ENCODE results near the gene CNGA2.

- TF ChIP-seq GATA3 (IDR thresholded peaks at IDR 0.05; ENCODE audit: low read depth, low read length) (no peak), GATA2 (IDR thresholded peaks at IDR 0.05; ENCODE audit: low read depth, low read length) (no peak)
These were observed 46.1 kb downstream of the CNGA2 start for GRCh38 chrX:151780621-151781020.
